CD4-positive, alpha-beta T cell treated with Interleukin-4 for 1 hour (primary cell): ENCODE results near the gene COA8.
A peak's percentile ranks its signal among the peaks of the same experiment; 100 is the strongest.

Experiments used
- DNase-seq, 2 donors: peaks; one replicate each; pipeline ENCODE4 v3.0.0-alpha.2; 2020 to 2022

Gene COA8

DNA sequence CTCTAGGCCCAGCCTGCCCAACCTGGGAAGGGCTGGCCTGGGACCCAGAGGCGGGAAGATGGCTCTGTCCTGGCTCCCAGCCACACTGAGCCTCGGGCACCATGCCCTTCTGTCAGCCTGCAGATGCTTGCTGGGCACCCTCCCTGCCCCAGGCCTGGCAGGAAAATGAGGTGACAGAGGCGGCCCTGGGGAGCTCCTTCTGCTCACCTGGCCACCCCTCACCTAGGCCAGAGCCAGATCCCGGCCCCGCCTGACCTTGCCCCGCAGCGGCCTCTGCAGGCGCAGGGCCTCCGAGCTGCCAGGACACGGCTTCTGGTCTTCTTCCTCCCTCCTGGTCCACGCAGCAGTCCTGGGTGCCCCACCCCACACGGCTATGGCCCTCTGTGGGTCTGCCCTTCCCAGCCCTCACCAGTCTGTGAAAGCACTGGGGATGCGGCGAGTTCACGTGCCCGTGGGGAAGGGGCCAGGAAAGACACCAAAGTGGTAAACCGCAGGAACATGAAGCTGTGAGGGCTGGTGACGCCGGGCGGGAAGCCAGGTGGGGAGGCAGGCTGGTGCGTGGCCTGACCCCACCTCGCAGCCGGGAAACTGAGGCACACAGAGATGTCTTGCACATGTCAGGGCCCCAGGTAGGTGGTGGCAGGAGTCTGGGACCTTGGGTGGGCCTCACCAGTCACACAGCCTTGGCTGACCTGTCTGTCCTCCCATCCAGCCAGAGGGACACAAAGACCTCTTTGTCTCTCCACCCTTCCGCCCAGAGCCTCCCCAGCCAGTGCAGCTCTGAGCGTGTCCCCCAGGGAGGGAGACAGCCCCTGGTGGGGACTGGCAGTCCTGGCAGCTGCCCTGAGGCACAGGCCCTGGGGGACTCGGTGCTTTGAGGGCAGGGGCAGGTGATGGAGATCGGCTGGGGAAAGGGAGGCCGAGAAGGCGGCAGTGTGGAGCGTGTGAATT, 13.1 kb upstream of the COA8 start:
- DNase-seq: no peak

DNA sequence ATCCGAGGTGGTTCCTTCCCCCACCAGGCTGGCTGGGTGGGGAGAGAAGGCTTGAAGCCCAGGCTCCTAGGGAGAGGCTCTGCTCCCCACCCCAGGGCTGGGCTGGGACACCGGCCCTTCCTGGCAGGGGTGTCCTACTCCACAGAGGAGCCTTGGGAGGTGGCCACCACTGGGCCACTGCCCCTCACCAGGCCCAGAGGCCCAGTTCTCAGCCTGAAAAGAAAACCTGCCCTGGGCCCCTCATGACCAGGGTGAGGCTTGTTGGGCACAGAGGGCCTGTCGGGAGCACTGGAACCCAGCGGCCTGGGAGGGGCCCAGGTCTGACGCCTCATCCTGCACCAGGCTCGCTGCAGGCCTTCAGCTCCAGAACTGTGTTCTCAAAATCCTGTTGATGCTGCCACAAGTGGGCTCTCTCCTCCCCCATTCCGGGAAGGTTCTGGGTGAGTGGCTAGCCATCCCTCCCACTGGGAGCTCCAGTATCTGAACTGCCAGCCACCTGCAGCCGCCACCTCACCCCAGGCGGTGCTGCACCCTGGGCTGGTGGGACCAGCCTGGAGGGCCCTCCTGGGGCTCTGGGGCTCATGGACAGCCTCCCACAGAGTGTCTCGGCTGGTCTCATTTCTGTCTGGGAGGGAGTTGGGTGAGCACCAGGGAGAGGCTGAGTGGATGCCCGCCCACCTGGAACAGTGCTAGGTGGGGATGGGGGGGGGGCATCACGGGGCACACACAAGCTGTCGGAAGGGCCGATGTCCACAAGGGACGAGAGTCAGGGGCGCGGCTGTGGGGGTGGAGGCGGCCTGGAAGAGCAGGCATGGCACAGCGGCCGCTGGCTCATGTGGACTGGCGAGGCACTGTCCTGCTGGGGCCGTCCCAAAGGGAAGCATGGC, 12.1 kb upstream of the COA8 start:
- DNase-seq: no peak

DNA sequence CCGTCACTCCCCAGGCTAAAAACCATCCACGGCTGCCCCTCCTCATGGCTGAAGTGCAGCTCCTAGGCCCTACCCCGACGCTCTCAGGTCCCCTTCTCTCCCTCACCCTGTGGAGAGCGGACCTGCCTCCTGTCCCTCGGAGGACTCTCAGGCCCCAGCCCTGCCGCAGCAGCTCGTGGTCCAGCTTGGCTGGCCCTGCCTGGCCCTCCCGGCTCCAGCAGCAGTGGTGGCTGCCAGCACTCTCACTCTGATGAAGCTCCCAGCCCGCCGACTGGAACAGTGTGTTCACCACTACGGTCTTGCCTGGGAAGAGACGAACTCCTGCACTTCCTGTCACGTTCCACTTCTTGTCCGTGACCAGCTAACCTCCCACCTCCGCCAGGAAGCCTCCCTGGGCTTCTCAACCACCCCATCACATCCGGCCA, 11.4 kb upstream of the COA8 start:
- no peak for DNase-seq

DNA sequence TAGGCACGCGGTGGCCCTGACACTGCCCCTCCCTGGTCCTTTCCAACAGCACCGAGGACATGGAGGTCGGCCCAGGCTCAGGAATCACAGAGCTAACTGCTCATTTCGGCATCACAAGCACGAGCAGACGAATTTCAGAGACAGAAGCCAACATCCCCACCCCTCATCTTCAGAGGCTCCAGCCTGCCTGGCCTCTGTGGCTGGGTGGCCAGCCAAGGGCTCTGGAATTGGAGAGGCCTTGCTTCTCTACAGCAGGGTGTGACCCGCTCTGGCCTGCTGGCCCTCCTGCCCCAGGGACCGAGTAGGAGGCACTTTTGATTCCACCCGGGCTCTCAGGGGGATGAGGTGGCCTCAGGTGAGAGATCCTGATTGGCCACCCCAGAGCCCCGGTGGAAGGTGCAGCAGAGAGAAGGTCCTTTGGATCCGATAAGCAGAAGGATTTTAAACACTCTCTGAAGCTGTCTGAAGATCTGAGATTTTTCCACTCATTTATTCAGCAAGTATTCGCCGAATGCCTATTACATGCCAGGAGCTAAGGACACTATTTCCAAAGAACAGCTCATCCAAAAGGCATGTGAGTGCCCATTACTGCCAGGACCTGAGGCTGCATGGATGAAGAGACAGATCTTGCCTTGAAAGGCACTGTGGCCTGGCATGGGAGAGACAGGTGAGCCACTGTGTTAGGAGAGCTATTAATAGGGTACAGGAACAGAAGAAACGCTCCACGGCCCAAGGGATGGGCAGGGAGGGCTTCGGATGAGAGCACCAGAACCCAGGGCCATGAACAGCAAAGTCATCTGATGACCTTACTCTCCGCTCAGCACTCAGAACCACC, 10.5 kb upstream of the COA8 start:
- DNase-seq: no peak

DNA sequence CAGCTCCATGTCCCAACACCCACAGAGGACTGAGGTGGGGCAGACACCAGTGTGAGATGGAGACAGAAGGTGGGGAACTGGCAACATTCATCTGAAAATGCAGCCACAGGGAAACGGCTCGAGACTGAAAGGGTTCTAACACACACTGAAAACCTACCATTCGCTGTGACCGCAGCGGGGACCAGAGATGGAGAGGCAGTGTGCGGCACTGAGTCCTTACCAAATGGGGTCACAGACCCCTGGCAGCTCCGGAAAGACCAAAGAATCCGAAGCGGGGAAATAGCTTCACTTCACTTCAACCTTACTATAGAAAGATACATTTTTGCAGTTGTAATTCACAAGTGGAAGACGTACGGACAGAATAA, 9.9 kb upstream of the COA8 start:
- DNase-seq: no peak

DNA sequence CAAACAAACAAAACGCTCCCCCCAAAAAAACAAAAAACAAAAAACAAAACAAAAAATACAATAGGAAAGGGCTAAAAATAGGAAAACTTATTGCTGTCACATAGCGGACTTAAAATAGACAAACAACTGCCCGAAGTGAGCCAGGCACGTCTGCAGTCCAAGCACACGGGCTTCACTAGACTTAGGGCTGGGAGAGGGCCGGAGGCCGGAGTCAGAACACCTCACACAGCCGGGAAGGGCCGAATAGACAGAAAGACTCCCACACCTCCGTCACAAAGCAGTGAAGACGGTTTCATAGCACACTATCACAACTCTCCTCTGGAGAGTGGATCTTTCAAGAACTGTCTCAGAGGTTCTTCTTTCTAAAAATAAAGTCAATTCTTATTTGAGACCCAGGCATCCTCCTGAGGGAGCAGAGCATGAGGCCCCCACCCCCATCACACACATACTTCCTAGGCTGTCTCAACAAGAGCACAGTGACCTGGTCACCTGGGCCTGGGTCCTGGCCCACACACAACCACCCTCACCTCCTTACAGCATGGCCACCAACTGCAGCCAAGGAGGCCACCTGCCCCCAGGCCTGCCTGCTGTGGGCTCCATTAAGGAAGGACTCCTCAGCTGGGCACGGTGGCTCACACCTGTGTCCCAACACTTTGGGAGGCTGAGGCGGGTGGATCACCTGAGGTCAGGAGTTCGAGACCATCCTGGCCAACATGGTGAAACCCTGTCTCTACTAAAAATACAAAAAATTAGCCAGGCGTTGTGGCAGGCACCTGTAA, 7.0 kb upstream of the COA8 start:
- no peak for DNase-seq

DNA sequence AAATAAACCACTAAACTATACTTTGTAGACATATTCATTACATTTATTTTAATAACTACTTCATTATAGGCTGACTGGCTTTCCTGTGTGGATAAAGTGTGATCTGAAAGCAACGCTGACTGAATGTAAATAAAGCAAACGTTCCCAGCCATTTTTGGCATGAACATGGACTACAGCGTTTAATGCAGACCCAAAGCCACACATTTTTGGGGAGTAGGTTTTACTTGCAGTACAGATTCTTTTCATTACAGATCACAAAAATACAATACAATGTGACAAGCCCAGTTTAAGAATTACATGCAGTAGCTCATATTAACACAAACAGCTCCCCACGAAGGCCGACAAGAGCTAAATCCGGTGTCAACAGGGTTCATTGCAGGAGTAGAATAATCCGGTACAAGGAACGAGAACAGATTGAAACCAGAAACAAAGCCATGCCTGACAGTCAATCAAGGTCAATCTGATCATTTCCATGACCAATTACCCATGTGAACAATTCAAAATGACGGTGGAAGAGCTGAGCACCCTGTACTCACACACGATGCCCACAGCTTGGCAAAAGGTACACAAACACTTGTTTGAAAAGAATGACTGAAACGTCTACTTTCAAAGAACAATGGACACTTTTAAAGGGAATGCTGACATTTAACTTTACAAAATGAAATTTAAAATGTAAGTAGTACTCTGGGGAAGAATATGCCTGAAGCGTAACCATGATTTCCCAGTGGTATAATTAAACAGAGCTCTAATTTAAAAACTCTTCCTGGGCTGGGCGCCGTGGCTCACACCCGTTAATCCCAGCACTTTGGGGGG, 5.6 kb upstream of the COA8 start:
- no peak for DNase-seq

DNA sequence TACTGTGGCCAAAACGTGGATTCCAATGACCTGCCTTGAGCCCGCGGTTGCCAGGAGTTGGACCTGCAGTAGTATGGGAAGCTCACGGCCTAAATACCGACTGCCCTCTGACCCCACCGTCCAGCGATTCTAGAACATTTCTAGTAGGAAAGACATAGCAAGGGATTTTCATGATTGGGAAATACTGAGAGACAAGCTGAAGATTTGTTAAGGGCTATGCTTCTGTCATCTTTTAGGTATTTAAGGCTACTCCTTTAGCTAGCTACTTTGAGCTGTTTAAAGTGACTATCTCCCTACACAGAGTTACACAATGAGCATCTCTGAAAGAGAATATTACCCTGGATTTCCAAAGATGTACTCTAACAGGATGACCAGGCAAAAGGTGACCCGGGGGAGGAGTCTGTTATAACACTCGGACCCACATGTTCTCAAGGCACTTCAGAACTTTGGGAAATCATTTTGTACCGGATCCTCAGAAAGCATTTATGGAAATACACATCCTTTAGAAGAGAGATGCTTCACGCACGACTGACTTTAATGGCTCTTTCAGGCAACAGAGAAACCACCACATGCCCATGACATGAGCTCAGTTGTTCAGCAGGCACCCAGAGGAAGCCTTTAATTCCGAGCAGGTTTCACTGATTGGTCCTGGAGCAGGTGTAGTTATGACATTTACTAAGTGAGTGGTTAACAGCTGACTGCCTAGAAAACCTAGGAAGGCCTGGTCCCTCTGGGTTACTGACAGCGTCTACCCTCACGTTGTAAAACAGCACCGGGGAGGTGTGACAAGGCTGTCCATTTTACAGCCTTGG, 4.5 kb upstream of the COA8 start:
- no peak for DNase-seq

DNA sequence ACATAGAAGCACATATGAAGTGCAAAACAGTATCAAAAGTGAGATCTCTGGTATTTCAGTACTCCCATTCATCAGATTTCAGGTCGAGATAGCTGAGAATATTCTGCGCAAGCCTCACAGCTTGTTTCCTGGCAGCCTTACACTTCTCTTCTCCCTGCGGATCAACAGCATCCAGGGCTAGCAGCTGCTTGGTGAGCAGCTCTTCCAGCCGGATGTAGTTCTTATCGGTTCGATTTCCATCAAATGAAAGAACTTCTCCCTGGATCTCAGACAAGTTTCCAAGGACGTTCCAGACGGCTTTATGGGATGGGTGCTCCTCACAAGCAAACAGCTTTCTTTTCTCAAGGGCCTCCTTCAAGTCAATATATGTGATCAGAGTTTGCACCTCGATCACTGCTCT, 3.0 kb upstream of the COA8 start:
- DNase-seq: no peak

DNA sequence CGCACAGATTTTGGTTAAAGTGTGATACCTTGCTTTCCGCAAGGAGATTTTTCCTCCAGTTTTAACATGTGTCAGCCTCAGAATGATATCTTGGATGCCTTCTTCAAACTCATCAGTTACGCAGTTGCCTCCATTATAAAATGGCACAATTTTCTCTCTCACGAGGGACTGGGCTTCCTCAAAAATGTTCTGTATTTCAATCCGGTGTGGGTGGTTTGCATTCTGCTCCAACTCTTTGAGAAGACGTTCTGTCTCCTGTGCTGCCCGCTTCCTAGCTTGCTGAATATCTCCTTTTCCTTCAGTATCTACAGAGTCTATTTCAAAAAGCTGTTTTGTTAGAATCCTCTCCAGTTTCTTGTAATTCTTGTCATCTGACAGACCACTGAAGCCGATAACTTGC, 2.1 kb upstream of the COA8 start:
- DNase-seq: no peak

DNA sequence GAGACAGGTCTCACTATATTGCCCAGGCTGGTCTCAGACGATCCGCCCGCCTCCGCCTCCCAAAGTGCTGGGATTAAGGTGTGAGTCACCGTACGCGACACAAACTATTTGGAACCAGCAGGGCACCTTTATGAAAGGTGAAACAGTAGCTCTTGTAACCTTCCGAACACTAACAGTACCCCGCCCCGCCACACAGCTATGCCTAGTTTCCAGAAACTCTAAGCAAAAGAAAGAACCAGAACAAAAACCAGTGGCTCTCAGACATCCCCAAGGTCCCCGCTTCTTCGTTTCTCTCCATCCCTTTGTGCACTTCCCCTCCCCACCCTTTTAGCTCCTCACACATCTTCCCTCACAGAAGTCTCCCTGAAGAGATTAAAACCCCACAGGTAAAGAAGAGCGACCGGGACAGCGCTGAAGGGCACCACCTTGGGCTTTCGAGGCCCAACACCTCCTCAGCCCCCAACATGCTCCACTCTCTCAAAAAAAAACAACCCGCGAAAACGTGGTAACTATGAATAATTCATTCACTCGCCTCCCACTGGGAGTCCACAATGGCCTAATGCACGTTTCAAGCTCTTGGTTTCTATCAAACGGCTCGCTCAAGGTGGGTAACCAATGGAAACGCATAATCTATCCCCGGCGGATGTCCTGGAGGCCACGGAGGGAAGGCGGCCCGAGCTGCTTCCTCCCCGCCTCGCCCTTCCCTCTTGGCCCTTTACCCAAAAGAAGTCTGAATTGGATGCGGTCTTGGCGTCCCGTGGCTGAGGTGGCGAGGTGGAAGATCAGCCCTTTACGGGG, 1.2 kb upstream of the COA8 start:
- peak; percentile 24 to 51 for DNase-seq

DNA sequence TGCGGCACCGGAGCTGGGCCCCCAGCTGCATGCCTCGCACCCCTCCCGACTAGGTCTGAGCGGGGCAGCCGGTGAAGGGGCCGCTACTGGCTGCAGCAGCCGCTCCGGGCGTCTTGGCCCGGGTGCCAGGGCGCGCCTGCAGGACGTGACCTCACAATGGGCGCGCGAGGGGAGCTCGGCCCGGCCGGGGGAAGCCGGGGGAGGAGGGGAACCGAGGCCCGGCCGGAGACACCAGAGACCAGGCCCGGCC, 656 bp upstream of the COA8 start:
- no peak for DNase-seq

DNA sequence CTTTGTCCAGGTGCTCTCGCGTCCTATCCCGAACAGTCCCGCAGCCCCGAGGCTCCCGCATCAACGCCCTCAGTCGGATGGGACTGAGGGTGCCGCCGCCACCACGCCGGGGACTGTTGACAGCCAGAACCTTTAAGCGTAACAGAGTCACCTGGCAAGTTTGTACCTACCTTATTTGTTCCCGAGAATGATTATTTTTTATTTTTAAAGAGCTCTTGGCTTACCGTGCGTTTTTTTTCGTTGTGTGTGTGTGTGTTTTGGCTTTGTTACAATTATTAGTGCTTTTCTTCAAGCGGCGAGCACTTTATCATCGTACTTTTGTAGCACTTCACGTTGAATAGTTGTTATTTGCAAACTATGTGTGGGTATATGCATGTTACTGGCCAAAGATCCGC, 463 bp downstream of the COA8 start:
- no peak for DNase-seq

DNA sequence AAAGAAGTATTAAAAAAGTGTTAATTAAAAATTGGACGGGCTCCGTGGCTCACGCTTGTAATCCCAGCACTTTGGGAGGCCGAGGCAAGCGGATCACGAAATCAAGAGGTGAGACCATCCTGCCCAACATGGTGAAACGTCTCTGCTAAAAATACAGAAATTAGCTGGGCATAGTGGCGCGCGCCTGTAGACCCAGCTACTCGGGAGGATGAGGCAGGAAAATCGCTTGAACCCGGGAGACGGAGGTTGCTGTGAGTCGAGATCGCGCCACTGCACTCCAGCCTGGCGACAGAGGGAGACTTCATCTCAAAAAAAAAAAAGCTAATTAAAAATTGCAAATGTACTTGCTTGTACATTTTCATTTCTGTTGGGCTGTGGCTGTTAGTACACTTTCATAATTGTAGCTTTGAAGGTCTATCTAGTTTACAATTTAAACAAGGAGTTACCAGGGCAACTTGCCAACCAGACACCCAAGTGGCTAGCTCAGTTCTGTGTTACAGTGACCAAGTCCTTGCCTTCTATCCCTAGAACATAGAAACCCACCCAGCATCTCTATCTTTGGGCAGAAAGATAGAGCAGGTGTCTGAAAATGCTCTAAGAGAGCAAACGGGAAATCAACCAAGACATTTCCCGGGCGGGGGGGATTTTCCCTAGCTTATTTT, 1.2 kb downstream of the COA8 start:
- no peak for DNase-seq

DNA sequence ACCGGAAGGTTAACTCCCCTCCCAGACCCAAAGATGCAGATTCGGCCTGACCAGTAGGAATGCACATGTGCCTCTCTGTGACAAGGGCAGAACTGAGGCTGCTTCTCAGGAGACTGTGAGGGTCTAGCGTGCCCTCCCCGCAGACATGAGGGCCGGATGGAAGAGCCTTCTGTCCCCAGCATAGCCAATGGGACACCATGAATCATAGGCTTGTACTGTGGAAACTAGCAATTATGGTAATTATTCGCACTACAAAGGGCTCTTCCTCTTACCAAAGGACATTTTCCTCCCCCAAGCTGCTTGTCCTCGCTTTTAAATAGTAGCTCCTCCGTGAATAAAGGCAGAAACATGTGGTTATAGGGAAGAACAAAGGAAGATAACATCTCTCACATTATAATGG, 6.2 kb downstream of the COA8 start:
- no peak for DNase-seq

DNA sequence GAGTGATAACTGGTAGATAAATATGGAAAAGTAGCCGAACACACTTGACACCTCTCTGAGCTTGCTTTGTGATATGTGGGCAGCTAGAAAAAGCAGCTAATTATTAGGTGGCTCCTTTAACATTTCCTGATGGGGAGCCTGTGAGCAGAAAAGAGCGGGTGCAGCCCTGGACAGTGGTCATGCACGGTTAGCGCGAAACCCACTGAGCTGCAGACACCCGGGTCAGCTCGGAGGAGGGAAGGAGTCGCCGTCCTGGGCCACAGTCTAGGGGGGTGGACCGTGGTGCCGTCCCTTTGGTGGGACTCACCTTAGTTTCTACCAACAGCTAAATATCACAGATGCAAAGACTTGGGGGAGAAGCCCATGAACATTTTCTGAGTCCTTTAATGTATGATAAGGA, 6.6 kb downstream of the COA8 start:
- no peak for DNase-seq

DNA sequence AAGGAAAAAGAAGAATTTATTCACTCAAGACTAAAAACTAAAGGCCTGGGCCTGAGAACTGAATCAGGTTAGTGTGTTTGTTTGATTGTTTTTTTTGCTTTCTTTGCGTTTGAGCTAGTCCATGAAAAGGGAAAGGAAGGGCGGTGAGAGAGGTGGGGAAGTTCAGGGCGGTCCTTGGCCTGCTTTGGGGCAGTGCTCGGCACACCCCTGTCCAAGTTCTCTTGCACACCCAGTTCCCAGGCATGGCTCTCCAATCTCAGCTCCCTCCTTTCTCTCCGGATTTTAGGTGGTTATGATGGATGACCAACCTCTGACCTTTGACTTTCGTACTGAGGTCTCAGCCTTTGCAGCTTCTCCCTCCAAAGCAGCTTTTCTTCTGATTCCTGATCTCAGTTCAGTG, 11.3 kb downstream of the COA8 start:
- DNase-seq: no peak

DNA sequence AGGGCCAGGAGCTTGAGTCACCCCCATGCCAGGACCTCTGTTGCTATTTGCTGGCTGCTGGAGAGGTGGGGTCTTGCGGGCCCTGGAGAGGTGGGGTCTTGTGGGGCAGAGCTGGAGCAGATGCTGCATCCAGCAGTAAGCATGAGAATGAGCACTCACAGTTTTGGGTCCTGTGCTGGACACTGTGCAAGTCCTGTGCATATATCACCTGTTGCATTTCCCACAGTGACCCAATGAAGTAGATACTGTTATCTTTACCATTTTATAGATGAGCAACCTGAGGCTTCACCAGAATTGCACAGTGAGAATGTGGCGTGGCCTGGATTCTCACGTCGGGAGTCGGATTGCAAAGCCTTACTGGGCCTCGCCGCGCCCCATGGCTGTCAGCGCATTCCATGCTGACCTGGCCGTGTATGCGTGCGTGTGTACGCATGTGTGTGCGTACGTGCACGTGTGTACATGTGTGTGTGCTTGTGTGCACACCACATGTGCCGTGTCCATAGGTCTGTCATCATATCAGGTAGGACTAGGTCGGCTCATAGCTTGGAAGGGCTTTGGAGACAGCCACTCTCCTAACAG, 12.0 kb downstream of the COA8 start:
- no peak for DNase-seq
